IMR-90 (cell line): ENCODE measurements around the gene VMAC. TPM values are rescaled to one million over a fixed set of nuclear protein-coding genes. Genes with fewer than 3 reads are reported as not detected.
A peak's percentile ranks its signal among the peaks of the same experiment; 100 is the strongest.

Experiments
- ATAC-seq: fragments of 200-7000 bp; cut with Tn5 transposase; 2 replicates; pipeline ENCODE4 v1.9.1; 2020; ENCODE audit warnings: low read depth, mild to moderate bottlenecking, moderate library complexity
- BruUV-seq: library from RNA; stranded (reverse); fragments of 400-500 nt; replicated peaks from 2 replicates; lab custom pipeline; 2021; lab: Mats Ljungman, UMichigan
- CTCF ChIA-PET: fragments of 300-600 bp; formaldehyde crosslinking; extraction: SDS; loops from one replicate; lab custom pipeline; 2021; ENCODE audit warnings: antibody characterized with exemption; lab: Yijun Ruan, JAX
- POLR2A ChIA-PET: fragments of 300-600 bp; sonication (Branson Sonifier 250); formaldehyde crosslinking; loops from one replicate; lab custom pipeline; 2022; ENCODE audit warnings: antibody characterized with exemption; ENCODE audit not compliant: unreplicated experiment; lab: Charles Lee
- DNase-seq: peaks from one replicate; pipeline ENCODE4 v3.0.0; 2013
- H2AFZ ChIP-seq: replicated peaks from 2 replicates; pipeline ENCODE3; 2013; ENCODE audit warnings: low read length, mild to moderate bottlenecking; ENCODE audit not compliant: poor library complexity
- H2AK5ac ChIP-seq: 2 replicates; pipeline ENCODE4 v1.6.1; 2013; ENCODE audit warnings: low read depth, low read length, inconsistent platforms
- H2AK9ac ChIP-seq: replicated peaks from 2 replicates; pipeline ENCODE3; 2013; ENCODE audit warnings: mild to moderate bottlenecking, low read depth, low read length, moderate library complexity; ENCODE audit not compliant: poor library complexity
- H2BK120ac ChIP-seq: 2 replicates; pipeline ENCODE4 v1.6.1; 2013; ENCODE audit warnings: low read depth, low read length, inconsistent platforms
- H2BK15ac ChIP-seq: 3 replicates; pipeline ENCODE4 v1.6.1; 2013; ENCODE audit warnings: low read depth, low read length, inconsistent platforms
- H2BK20ac ChIP-seq: 2 replicates; pipeline ENCODE4 v1.6.1; 2013; ENCODE audit warnings: low read depth, mild to moderate bottlenecking, inconsistent platforms, low read length, moderate library complexity
- H2BK5ac ChIP-seq: 2 replicates; pipeline ENCODE4 v1.6.1; 2013; ENCODE audit warnings: mild to moderate bottlenecking, low read depth, low read length, inconsistent platforms; ENCODE audit not compliant: poor library complexity, severe bottlenecking
- H3K14ac ChIP-seq: replicated peaks from 2 replicates; pipeline ENCODE4 v1.6.1; 2013; ENCODE audit warnings: low read depth, low read length, inconsistent platforms
- H3K18ac ChIP-seq: 2 replicates; pipeline ENCODE4 v1.6.1; 2013; ENCODE audit warnings: low read depth, low read length, control low read depth
- H3K23ac ChIP-seq: 2 replicates; pipeline ENCODE4 v1.6.1; 2013; ENCODE audit warnings: low read depth, low read length, inconsistent platforms
- H3K27ac ChIP-seq: 2 replicates; pipeline ENCODE4 v1.5.1; 2013; ENCODE audit warnings: mild to moderate bottlenecking, control low read depth, low read length; ENCODE audit not compliant: insufficient read depth
- H3K27me3 ChIP-seq: 2 replicates; pipeline ENCODE4 v1.6.1; 2013; ENCODE audit warnings: low read length; ENCODE audit not compliant: control insufficient read depth, insufficient read depth
- H3K36me3 ChIP-seq: 2 replicates; pipeline ENCODE4 v1.6.1; 2013; ENCODE audit warnings: low read length, mixed read lengths; ENCODE audit not compliant: control insufficient read depth, insufficient read depth
- H3K4ac ChIP-seq: 2 replicates; pipeline ENCODE4 v1.6.1; 2013; ENCODE audit warnings: low read depth, low read length, inconsistent platforms
- H3K4me1 ChIP-seq: 2 replicates; pipeline ENCODE4 v1.6.1; 2013; ENCODE audit warnings: low read length, mixed read lengths; ENCODE audit not compliant: control insufficient read depth, insufficient read depth
- H3K4me2 ChIP-seq: 2 replicates; pipeline ENCODE4 v1.6.1; 2013; ENCODE audit warnings: low read depth, mild to moderate bottlenecking, control low read depth, low read length, moderate library complexity
- H3K4me3 ChIP-seq: 2 replicates; pipeline ENCODE4 v1.5.1; 2013; ENCODE audit warnings: low read depth, mild to moderate bottlenecking, control low read depth, low read length, moderate library complexity; ENCODE audit not compliant: insufficient read depth
- H3K56ac ChIP-seq: 2 replicates; pipeline ENCODE4 v1.6.1; 2013; ENCODE audit warnings: low read length, inconsistent platforms; ENCODE audit not compliant: insufficient read depth; ENCODE audit errors: extremely low read depth
- H3K79me1 ChIP-seq, 2 experiments: 2 replicates each; pipeline ENCODE4 v1.6.1; 2013; ENCODE audit warnings: low read length in 2 of 2, inconsistent platforms in 1 of 2, low read depth in 1 of 2
- H3K9ac ChIP-seq: 2 replicates; pipeline ENCODE4 v1.6.1; 2013; ENCODE audit warnings: low read depth, low read length, control low read depth
- H3K9me1 ChIP-seq: 2 replicates; pipeline ENCODE4 v1.6.1; 2013; ENCODE audit warnings: low read length, inconsistent platforms; ENCODE audit not compliant: insufficient read depth
- H3K9me3 ChIP-seq: 2 replicates; pipeline ENCODE4 v1.6.1; 2013; ENCODE audit warnings: low read length; ENCODE audit not compliant: control insufficient read depth, insufficient read depth
- H4K20me1 ChIP-seq: 2 replicates; pipeline ENCODE4 v1.6.1; 2013; ENCODE audit warnings: low read length, inconsistent platforms; ENCODE audit not compliant: insufficient read depth
- H4K5ac ChIP-seq: 2 replicates; pipeline ENCODE4 v1.6.1; 2013; ENCODE audit warnings: mild to moderate bottlenecking, low read depth, low read length, control low read depth
- H4K8ac ChIP-seq, 2 experiments: 2 replicates each; pipeline ENCODE4 v1.6.1; 2013; ENCODE audit warnings: low read depth in 2 of 2, low read length in 2 of 2, control low read depth in 1 of 2, inconsistent platforms in 1 of 2
- H4K91ac ChIP-seq: 2 replicates; pipeline ENCODE4 v1.6.1; 2013; ENCODE audit warnings: low read depth, low read length, inconsistent platforms; ENCODE audit not compliant: insufficient read depth
- BHLHE40 ChIP-seq: fragments of 150-350 bp; IDR thresholded peaks from 2 replicates; pipeline ENCODE4 v1.6.1; 2016; ENCODE audit warnings: mild to moderate bottlenecking, low read depth, low read length
- CEBPB ChIP-seq: IDR thresholded peaks from 2 replicates; pipeline ENCODE4 v1.6.1; 2012; ENCODE audit warnings: low read depth, low read length, improper control_type of control experiment
- CHD1 ChIP-seq: IDR thresholded peaks from 2 replicates; pipeline ENCODE4 v1.6.1; 2012; ENCODE audit warnings: low read depth, low read length, improper control_type of control experiment
- FOS ChIP-seq: fragments of 150-350 bp; IDR thresholded peaks from 2 replicates; pipeline ENCODE4 v1.6.1; 2016; ENCODE audit warnings: low read depth, low read length
- MAFK ChIP-seq: IDR thresholded peaks from 2 replicates; pipeline ENCODE4 v1.6.1; 2012; ENCODE audit warnings: low read depth, low read length, improper control_type of control experiment
- MAZ ChIP-seq: IDR thresholded peaks from 2 replicates; pipeline ENCODE4 v1.6.1; 2012; ENCODE audit warnings: low read depth, mild to moderate bottlenecking, low read length, improper control_type of control experiment, moderate library complexity, borderline replicate concordance
- MXI1 ChIP-seq: IDR thresholded peaks from 2 replicates; pipeline ENCODE4 v1.6.1; 2012; ENCODE audit warnings: low read depth, mild to moderate bottlenecking, low read length, moderate library complexity, borderline replicate concordance
- NFE2L2 ChIP-seq: fragments of 150-350 bp; IDR thresholded peaks from 2 replicates; pipeline ENCODE4 v1.6.1; 2016; ENCODE audit warnings: low read depth, mild to moderate bottlenecking, low read length
- POLR2A ChIP-seq: IDR thresholded peaks from 2 replicates; pipeline ENCODE4 v1.6.1; 2012; ENCODE audit warnings: mild to moderate bottlenecking, low read depth, low read length
- RAD21 ChIP-seq: IDR thresholded peaks from 2 replicates; pipeline ENCODE4 v1.6.1; 2012; ENCODE audit warnings: low read length, improper control_type of control experiment
- RCOR1 ChIP-seq: IDR thresholded peaks from 2 replicates; pipeline ENCODE4 v1.6.1; 2012; ENCODE audit warnings: mild to moderate bottlenecking, low read length, improper control_type of control experiment; ENCODE audit not compliant: insufficient replicate concordance
- SMC3 ChIP-seq: fragments of 150-350 bp; IDR thresholded peaks from 2 replicates; pipeline ENCODE4 v1.6.1; 2016; ENCODE audit warnings: low read depth, mild to moderate bottlenecking, antibody characterized with exemption, low read length, moderate library complexity
- WGBS, 2 experiments: methylation state at CpG; one replicate each; pipeline versions ENCODE4 v1.1.5 to v1.1.7; 2013; ENCODE audit warnings: missing lambda C conversion rate in 2 of 2; ENCODE audit not compliant: insufficient read length in 1 of 2; ENCODE audit errors: extremely low coverage in 2 of 2; 5-methylcytosine and 5-hydroxymethylcytosine counted together
- dilution Hi-C: fragments of 300-500 bp; cut with HindIII; formaldehyde crosslinking; loops from one replicate; pipeline ENCODE4 v1.14.3; 2018; ENCODE audit warnings: low sequenced_read_pairs; ENCODE audit not compliant: unreplicated experiment
- in situ Hi-C: fragments of 300-500 bp; cut with MboI; formaldehyde crosslinking; loops from 3 replicates; pipeline ENCODE4 v1.14.3; 2019; ENCODE audit warnings: low sequenced_read_pairs, inconsistent platforms, mixed read lengths
- intact Hi-C: fragments of 100-400 bp; cut with micrococcal nuclease; formaldehyde crosslinking; loops from 2 replicates; pipeline ENCODE4 v1.10.0; 2022
- polyA plus RNA-seq, 3 experiments: library from polyadenylated mRNA; depleted of rRNA; stranded (reverse); fragments of >200 nt; gene quantifications; 2 replicates each; pipeline ENCODE4 v1.2.3, GENCODE V29; 2012; ENCODE audit warnings: low replicate concordance in 1 of 3
- total RNA-seq: library from RNA; depleted of rRNA; stranded (reverse); fragments of >200 nt; gene quantifications from 2 replicates; pipeline ENCODE4 v1.2.3, GENCODE V29; 2012
- TF ChIP-seq, protein P1 (sequence below): fragments of 150-350 bp; IDR thresholded peaks from 2 replicates; pipeline ENCODE4 v1.6.1; 2016; ENCODE audit warnings: low read depth, mild to moderate bottlenecking, low read length, moderate library complexity, borderline replicate concordance
- TF ChIP-seq, protein P2 (sequence below): fragments of 150-350 bp; IDR thresholded peaks from 2 replicates; pipeline ENCODE4 v1.6.1; 2017; ENCODE audit warnings: mild to moderate bottlenecking, antibody characterized with exemption, low read length, low read depth

The VMAC gene
- total and polyA plus RNA-seq, 2 of the 4 experiments (the other 2 are of a cell fraction) = 1.4 to 3.1 TPM

GRCh38 chr19:5903624-5904351 lies 884 bp upstream of the VMAC start, which contains the start of gene NDUFA11:
NDUFA11 (minus strand) TSS chr19:5903790; CDS start chr19:5903708, 82 bp downstream.
- CTCF ChIA-PET = interaction anchor here (0.6 to 3.4 kb wide), 2 partner anchors 100 to 138 kb away, joined by 3 to 18 read pairs; no protein-coding TSS in a partner anchor
- peak; percentile 69 for ATAC-seq

More at GRCh38 chr19:5903624-5904351, 884 bp upstream of the VMAC start, which contains the start of gene NDUFA11:
- Histone ChIP-seq H4K8ac (peak within 1 kb of the TSS; percentile 90 to 91), H3K27me3 (no peaks in the 10 kb centered on the region), H3K36me3 (peaks cover 7% of the 10 kb centered on the region; the same call in 1 of the 2 replicates), H3K14ac (peak within 1 kb of the TSS; percentile 73), H2AK9ac (peak within 1 kb of the TSS; percentile 80), H3K18ac (peak within 1 kb of the TSS; percentile 52; the same call in 1 of the 2 replicates), H2BK20ac (0 out of 2 replicates have a peak within 1 kb of the TSS, but pooled peaks have one; percentile 52), H3K56ac (peak within 1 kb of the TSS; percentile 86), H2BK15ac (peak within 1 kb of the TSS; percentile 77; the same call in 1 of the 3 replicates), H2AK5ac (peak within 1 kb of the TSS; percentile 70), H3K27ac (peak within 1 kb of the TSS; percentile 94), H2AFZ (peak within 1 kb of the TSS; percentile 99), H3K4me2 (peak within 1 kb of the TSS; percentile 91), H2BK5ac (peak within 1 kb of the TSS; percentile 86), H4K5ac (peak within 1 kb of the TSS; percentile 81), H3K9ac (peak within 1 kb of the TSS; percentile 93), H3K4ac (peak within 1 kb of the TSS; percentile 87), H3K79me1 (peaks cover 0 to 49% of the 10 kb centered on the region in 2 experiments; a peak in 3 of 4 replicates), H3K9me3 (no peaks in the 10 kb centered on the region), H2BK120ac (peak within 1 kb of the TSS; percentile 48; the same call in 1 of the 2 replicates), H3K23ac (peak within 1 kb of the TSS; percentile 77), H4K20me1 (peaks cover 18% of the 10 kb centered on the region), H3K4me3 (peak within 1 kb of the TSS; percentile 91), H4K91ac (peak within 1 kb of the TSS; percentile 90), H3K4me1 (peaks cover 4% of the 10 kb centered on the region), H3K9me1 (peaks cover 4% of the 10 kb centered on the region; the same call in 1 of the 2 replicates)
- WGBS, 2 experiments = 0% methylated on average over 31 of the region's 57 CpGs; no CpG with 5 or more reads in 1 of the 2 experiments
- POLR2A ChIA-PET = interaction anchor here (0.6 to 1.5 kb wide), 3 partner anchors 13 to 75 kb away, joined by 3 to 5 read pairs (median 5); no protein-coding TSS in a partner anchor
- dilution Hi-C loops (no loop called here), intact Hi-C loops (loop anchor here (2.0 kb wide), 1 partner anchor 31 kb away; no protein-coding TSS in a partner anchor), in situ Hi-C loops (no loop called here)
- TF ChIP-seq NFE2L2 = no peak
- TF ChIP-seq, protein P1, sequence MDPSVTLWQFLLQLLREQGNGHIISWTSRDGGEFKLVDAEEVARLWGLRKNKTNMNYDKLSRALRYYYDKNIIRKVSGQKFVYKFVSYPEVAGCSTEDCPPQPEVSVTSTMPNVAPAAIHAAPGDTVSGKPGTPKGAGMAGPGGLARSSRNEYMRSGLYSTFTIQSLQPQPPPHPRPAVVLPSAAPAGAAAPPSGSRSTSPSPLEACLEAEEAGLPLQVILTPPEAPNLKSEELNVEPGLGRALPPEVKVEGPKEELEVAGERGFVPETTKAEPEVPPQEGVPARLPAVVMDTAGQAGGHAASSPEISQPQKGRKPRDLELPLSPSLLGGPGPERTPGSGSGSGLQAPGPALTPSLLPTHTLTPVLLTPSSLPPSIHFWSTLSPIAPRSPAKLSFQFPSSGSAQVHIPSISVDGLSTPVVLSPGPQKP = no peak
- peak; percentile 82 for TF ChIP-seq RCOR1
- TF ChIP-seq SMC3 = no peak
- TF ChIP-seq CEBPB = peak; percentile 84
- TF ChIP-seq POLR2A = peak; percentile 82
- TF ChIP-seq, protein P2, sequence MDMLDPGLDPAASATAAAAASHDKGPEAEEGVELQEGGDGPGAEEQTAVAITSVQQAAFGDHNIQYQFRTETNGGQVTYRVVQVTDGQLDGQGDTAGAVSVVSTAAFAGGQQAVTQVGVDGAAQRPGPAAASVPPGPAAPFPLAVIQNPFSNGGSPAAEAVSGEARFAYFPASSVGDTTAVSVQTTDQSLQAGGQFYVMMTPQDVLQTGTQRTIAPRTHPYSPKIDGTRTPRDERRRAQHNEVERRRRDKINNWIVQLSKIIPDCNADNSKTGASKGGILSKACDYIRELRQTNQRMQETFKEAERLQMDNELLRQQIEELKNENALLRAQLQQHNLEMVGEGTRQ = peak; percentile 53; the same call in 1 of the 2 replicates
- peak; percentile 42; the same call in 1 of the 2 replicates for TF ChIP-seq FOS
- peak; percentile 94 for TF ChIP-seq BHLHE40
- TF ChIP-seq CHD1 = no peak; the same call in 1 of the 2 replicates
- TF ChIP-seq MAFK = no peak
- no peak for TF ChIP-seq RAD21
- TF ChIP-seq MAZ = peak; percentile 82; the same call in 1 of the 2 replicates
- TF ChIP-seq MXI1 = peak; percentile 82; the same call in 1 of the 2 replicates
- BruUV-seq = no TSS peak
- DNase-seq = peak; percentile 95
